AG04449 (cell line): Measurements from ENCODE around the gene ILDR2.

Experiments used
- CTCF ChIA-PET: fragments of 350-600 bp; formaldehyde crosslinking; extraction: SDS; loops from one replicate; lab custom pipeline; 2021; ENCODE audit warnings: antibody characterized with exemption; lab: Yijun Ruan, JAX
- POLR2A ChIA-PET: fragments of 400-600, 350-600 bp; formaldehyde crosslinking; extraction: SDS; loops from one replicate; lab custom pipeline; 2020; ENCODE audit warnings: antibody characterized with exemption, inconsistent platforms; lab: Yijun Ruan, JAX
- DNase-seq: peaks from one replicate; pipeline ENCODE4 v3.0.0-alpha.2; 2010; ENCODE audit warnings: low read depth, low spot score
- H3K4me3 ChIP-seq: 2 replicates; pipeline ENCODE4 v1.5.1; 2011; ENCODE audit warnings: low read depth, mild to moderate bottlenecking, control low read depth, low read length
- TF ChIP-seq, protein P1 (sequence below): IDR thresholded peaks from one replicate; pipeline ENCODE4 v1.5.1; 2011; ENCODE audit warnings: mild to moderate bottlenecking, moderate library complexity, low read length, control low read depth, inconsistent platforms; ENCODE audit not compliant: insufficient read depth; ENCODE audit errors: missing control alignments

ILDR2 gene

DNA sequence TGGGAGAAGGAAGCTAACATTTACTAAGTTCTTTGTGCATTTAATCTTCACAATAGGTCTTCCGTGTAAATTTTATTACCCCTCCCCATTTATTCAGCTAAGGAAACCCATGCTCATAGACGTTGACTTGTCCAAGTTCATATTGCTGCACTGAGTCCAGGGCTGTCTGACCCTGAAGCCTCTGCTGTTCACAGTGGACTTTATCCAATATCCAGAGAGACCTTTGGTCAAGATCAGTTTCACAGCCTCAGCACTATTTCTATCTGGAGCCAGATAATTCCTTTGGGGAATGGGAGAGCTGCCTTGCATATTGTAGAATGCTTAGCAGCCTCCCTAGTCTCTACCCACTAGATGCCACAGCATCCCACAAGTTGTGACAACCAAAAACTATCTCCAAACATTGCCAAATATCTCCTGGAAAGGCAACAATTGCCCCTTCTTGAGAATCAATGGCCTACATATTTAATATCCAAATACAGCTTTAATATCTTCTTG lies 26.4 kb downstream of the ILDR2 start:
- no peak overlapping the region for H3K4me3 ChIP-seq
- no peak for DNase-seq
- TF ChIP-seq, protein P1, sequence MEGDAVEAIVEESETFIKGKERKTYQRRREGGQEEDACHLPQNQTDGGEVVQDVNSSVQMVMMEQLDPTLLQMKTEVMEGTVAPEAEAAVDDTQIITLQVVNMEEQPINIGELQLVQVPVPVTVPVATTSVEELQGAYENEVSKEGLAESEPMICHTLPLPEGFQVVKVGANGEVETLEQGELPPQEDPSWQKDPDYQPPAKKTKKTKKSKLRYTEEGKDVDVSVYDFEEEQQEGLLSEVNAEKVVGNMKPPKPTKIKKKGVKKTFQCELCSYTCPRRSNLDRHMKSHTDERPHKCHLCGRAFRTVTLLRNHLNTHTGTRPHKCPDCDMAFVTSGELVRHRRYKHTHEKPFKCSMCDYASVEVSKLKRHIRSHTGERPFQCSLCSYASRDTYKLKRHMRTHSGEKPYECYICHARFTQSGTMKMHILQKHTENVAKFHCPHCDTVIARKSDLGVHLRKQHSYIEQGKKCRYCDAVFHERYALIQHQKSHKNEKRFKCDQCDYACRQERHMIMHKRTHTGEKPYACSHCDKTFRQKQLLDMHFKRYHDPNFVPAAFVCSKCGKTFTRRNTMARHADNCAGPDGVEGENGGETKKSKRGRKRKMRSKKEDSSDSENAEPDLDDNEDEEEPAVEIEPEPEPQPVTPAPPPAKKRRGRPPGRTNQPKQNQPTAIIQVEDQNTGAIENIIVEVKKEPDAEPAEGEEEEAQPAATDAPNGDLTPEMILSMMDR: no peak
- ChIA-PET POLR2A (no interaction called here), CTCF (interaction anchor here (1.5 kb wide), 1 partner anchor 110 kb away, joined by 4 read pairs; no protein-coding TSS in a partner anchor)

DNA sequence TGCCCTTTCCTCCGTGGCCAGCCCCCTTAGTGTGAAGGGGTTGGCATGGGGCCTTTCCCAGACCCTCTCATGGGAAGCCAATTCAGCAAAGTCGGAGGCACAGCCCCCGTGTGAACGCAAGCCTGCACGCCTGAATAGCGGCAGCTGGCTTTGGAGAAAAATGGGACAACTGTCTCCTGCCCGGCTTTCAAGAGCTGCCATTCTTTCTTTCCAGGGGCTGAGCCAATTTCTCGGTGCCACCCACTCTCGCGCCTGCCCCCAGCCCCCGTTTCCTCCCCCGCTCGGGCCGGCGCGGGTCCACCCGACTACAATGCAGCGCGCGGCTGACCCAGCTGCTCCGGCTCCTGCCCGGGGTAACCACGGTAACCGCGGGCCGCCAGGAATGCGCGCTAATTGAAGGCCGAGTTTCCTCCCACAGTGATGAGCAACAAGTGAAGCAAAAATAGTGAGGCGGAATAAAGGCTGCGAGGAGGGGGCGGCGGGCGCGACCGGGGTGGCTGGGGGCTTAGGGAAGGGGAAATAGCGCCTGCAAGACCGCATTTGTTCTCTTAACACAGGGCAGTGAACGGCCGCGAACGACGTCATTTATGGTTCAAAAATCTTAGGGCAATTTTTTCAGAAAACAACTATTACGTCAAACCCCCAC lies 27.8 kb downstream of the ILDR2 start:
- no peak for DNase-seq
- ChIA-PET POLR2A (no interaction called here), CTCF (no interaction called here)
- TF ChIP-seq, protein P1: no peak
- no peak overlapping the region; the same call in 1 of the 2 replicates for H3K4me3 ChIP-seq

DNA sequence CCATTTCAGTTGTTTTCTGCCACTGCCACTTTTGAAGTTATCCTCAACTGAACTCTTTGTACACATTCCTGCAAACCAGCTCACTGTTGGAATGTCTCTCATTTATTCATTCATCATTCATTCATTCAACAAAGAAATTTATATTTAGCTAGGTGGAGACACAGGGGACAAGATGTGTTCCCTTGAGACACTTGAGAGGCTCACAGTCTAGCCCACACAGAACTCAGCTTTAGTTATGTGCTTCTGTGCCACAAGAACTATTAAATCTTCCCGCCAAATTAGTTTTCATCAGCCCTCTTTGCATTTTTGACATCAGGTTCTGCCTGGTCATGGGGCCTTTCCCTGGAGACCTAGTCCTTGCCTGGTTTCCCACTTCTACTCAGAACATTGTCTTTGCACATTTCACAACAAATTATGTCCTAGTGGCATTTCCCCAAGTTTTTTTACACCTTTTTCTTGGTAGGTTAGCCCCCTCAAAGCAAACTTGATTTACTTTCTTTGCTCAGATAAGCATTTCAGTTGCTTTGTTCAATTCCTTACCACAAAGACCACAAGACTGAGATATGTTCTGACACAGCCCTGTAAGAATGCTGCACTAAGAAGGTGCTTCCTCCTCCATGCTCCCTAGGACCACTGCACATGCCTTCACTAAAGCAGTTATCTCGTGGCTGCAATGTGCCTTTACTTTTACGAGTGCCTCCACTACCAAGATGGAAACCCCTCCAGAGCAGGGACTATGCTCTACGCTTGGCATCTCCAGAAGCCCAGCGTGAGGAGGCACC lies 31.0 kb downstream of the ILDR2 start:
- no peak overlapping the region for H3K4me3 ChIP-seq
- CTCF ChIA-PET: no interaction called here
- POLR2A ChIA-PET: no interaction called here
- no peak for DNase-seq
- TF ChIP-seq, protein P1: no peak

DNA sequence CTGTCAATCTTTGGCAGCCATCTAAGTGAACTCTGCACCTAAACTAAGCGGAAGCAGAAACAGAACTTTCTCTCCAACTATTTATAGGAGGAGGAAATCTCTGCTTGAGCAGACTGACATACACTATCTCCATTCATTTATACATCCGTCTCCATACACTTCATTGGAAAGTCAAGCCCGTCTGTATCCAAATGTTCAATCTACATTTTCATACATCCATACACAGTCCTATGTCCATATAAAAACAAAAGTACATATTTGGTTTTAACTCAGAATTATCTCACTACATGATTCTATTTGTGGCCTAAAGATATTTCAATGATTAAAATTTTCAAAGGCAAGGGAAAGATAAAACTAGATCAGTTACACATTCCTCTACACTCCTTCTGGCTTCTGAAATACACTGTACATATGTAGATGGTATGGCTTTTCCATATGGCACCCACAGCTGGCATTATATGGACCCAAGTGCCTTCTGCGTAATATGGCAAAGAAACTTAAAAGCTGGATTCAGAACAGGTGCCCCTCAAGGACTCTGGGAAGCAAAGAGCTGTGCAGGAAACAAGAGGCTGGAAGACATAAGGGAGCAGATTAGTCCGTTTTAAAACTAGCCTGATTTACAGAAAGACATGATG lies 35.5 kb downstream of the ILDR2 start:
- H3K4me3 ChIP-seq: no peak overlapping the region
- TF ChIP-seq, protein P1: no peak
- CTCF ChIA-PET: interaction anchor here (0.9 kb wide), 1 partner anchor 328 kb away, joined by 3 read pairs; no protein-coding TSS in a partner anchor
- POLR2A ChIA-PET: no interaction called here
- DNase-seq: no peak

DNA sequence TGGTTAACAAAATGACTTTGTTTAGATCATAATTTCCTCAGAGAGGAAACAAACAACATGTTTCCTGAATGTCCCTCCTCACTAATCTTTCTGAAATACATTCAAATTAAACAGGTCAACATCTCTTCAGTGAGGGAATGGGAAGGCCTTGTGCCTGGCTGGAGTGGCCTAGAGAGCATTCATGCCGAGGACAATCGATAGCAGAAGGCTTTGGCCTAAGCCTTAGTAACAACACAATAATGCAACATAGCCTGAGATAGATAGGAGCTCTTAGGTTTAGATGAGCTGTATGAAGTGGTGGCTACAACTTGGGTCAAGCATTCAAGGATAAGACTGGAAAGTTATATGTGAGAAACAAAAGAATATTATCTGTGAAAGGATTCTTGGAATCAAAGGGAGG lies 37.4 kb downstream of the ILDR2 start:
- ChIA-PET POLR2A (no interaction called here), CTCF (interaction anchor here (0.8 kb wide), 1 partner anchor 21 kb away, joined by 3 read pairs; no protein-coding TSS in a partner anchor)
- DNase-seq: no peak

More for the DNA sequence above, 37.4 kb downstream of the ILDR2 start:
- TF ChIP-seq, protein P1: no peak
- no peak overlapping the region for H3K4me3 ChIP-seq
